OCI-LY1 (cell line): ENCODE measurements around the gene KCTD16.

ENCODE experiments used
- H2AFZ ChIP-seq: fragments of 200-600 bp; sonication (generic), shearing (Covaris generic); 2 replicates; pipeline ENCODE4 v1.6.0; 2014; ENCODE audit warnings: antibody characterized with exemption, mild to moderate bottlenecking, low read length
- H3F3A ChIP-seq: fragments of 200-600 bp; sonication (generic), shearing (Covaris generic); 2 replicates; pipeline ENCODE4 v1.6.0; 2014; ENCODE audit warnings: mild to moderate bottlenecking, antibody characterized with exemption, low read length, moderate library complexity; ENCODE audit not compliant: insufficient read depth
- H3K27ac ChIP-seq: fragments of 200-600 bp; sonication (generic); 2 replicates; pipeline ENCODE4 v1.5.1; 2014; ENCODE audit warnings: low read length, mixed run types, mild to moderate bottlenecking, low read depth; ENCODE audit not compliant: poor library complexity, severe bottlenecking
- H3K27me3 ChIP-seq: fragments of 200-600 bp; sonication (generic); 2 replicates; pipeline ENCODE4 v1.6.0; 2014; ENCODE audit warnings: antibody characterized with exemption, mild to moderate bottlenecking, low read length, moderate library complexity; ENCODE audit not compliant: insufficient read depth
- H3K36me3 ChIP-seq: fragments of 200-600 bp; sonication (generic); 2 replicates; pipeline ENCODE4 v1.6.1; 2014; ENCODE audit warnings: mild to moderate bottlenecking, antibody characterized with exemption, low read length, moderate library complexity, mixed read lengths; ENCODE audit not compliant: insufficient read depth
- H3K4me1 ChIP-seq: fragments of 200-600 bp; sonication (generic); 2 replicates; pipeline ENCODE4 v1.5.1; 2014; ENCODE audit warnings: mild to moderate bottlenecking, low read length, moderate library complexity; ENCODE audit not compliant: insufficient read depth, severe bottlenecking
- H3K4me2 ChIP-seq: fragments of 200-600 bp; sonication (generic), shearing (Covaris generic); 2 replicates; pipeline ENCODE4 v1.6.1; 2014; ENCODE audit warnings: low read length
- H3K4me3 ChIP-seq: fragments of 200-600 bp; sonication (generic); 2 replicates; pipeline ENCODE4 v1.5.1; 2014; ENCODE audit warnings: low read length, low read depth, mild to moderate bottlenecking, mixed read lengths; ENCODE audit not compliant: poor library complexity, severe bottlenecking
- H3K79me2 ChIP-seq: fragments of 200-600 bp; shearing (Covaris generic); 2 replicates; pipeline ENCODE4 v1.6.1; 2016; ENCODE audit warnings: mixed run types, low read length, mixed read lengths; ENCODE audit not compliant: insufficient read depth
- H3K9ac ChIP-seq: fragments of 200-600 bp; sonication (generic), shearing (Covaris generic); 2 replicates; pipeline ENCODE4 v1.6.1; 2014; ENCODE audit warnings: mild to moderate bottlenecking, low read length, mixed read lengths
- H3K9me2 ChIP-seq: fragments of 200-600 bp; sonication (generic), shearing (Covaris generic); 2 replicates; pipeline ENCODE4 v1.6.1; 2014; ENCODE audit warnings: low read depth, mild to moderate bottlenecking, low read length, mixed read lengths
- H3K9me3 ChIP-seq: fragments of 200-600 bp; shearing (Covaris generic); 2 replicates; pipeline ENCODE4 v1.6.1; 2014; ENCODE audit warnings: low read length, mixed read lengths
- H4K20me1 ChIP-seq: fragments of 200-600 bp; sonication (generic), shearing (Covaris generic); 2 replicates; pipeline ENCODE4 v1.6.0; 2016; ENCODE audit warnings: mild to moderate bottlenecking, low read length; ENCODE audit not compliant: insufficient read depth
- EZH2 ChIP-seq: fragments of 200-600 bp; sonication (generic), shearing (Covaris generic); IDR thresholded peaks from 2 replicates; pipeline ENCODE4 v1.8.0; 2017; ENCODE audit warnings: borderline replicate concordance, mixed run types, mild to moderate bottlenecking, antibody characterized with exemption, low read length, moderate library complexity, mixed read lengths
- TF ChIP-seq, protein P1 (sequence below): fragments of 200-600 bp; sonication (generic), shearing (Covaris generic); IDR thresholded peaks from 2 replicates; pipeline ENCODE4 v1.5.1; 2017; ENCODE audit warnings: mild to moderate bottlenecking, antibody characterized with exemption, low read length, moderate library complexity, mixed read lengths

Gene KCTD16

DNA sequence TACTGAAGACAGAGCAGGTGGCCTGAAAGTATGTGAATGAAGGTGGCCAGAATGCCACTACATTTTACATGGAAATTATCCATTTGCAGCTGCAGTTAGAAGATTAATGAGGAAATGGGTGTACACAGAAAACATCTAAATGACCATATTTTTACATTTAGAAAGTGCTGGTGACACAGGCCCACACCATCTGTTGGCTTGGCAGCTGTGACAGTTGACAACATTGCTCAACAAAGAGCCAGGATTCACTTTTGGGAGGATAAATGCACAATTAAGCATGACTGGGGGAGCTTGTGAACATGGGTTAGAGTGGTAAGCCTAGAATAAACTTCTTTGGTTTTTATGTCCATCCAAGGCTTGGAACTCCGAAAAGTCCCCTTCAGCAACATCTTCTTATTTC is 360.5 kb downstream of the KCTD16 start:
- Histone ChIP-seq H3K27ac (no peak overlapping the region), H3K4me1 (no peaks in the 10 kb centered on the region), H2AFZ (no peak overlapping the region), H3K36me3 (no peaks in the 10 kb centered on the region), H3K9ac (no peak overlapping the region), H3K27me3 (no peaks in the 10 kb centered on the region), H4K20me1 (no peaks in the 10 kb centered on the region), H3F3A (no peaks in the 10 kb centered on the region), H3K4me3 (no peak overlapping the region), H3K9me3 (no peaks in the 10 kb centered on the region), H3K9me2 (no peaks in the 10 kb centered on the region), H3K4me2 (no peak overlapping the region), H3K79me2 (no peaks in the 10 kb centered on the region)
- TF ChIP-seq, protein P1, sequence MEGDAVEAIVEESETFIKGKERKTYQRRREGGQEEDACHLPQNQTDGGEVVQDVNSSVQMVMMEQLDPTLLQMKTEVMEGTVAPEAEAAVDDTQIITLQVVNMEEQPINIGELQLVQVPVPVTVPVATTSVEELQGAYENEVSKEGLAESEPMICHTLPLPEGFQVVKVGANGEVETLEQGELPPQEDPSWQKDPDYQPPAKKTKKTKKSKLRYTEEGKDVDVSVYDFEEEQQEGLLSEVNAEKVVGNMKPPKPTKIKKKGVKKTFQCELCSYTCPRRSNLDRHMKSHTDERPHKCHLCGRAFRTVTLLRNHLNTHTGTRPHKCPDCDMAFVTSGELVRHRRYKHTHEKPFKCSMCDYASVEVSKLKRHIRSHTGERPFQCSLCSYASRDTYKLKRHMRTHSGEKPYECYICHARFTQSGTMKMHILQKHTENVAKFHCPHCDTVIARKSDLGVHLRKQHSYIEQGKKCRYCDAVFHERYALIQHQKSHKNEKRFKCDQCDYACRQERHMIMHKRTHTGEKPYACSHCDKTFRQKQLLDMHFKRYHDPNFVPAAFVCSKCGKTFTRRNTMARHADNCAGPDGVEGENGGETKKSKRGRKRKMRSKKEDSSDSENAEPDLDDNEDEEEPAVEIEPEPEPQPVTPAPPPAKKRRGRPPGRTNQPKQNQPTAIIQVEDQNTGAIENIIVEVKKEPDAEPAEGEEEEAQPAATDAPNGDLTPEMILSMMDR = no peak
- no peak for TF ChIP-seq EZH2
